K562 (cell line): ENCODE results near the gene TANGO6. TPM values are rescaled to one million over a fixed set of nuclear protein-coding genes. Genes with fewer than 3 reads are reported as not detected.

Experiments used
- ASH1L ChIP-seq: fragments of 450-650 bp; IDR thresholded peaks from 2 replicates; pipeline ENCODE4 v1.6.1; 2018; ENCODE audit warnings: borderline replicate concordance, mild to moderate bottlenecking, low read depth; ENCODE audit not compliant: partially characterized antibody
- EZH2 ChIP-seq: IDR thresholded peaks from 2 replicates; pipeline ENCODE4 v1.6.1; 2012; ENCODE audit warnings: low read depth, mild to moderate bottlenecking, inconsistent platforms, low read length, borderline replicate concordance
- JUND ChIP-seq, 2 experiments: IDR thresholded peaks; 2 replicates in 1 of 2; 3 replicates in 1 of 2; pipeline ENCODE4 v1.6.1; 2011; ENCODE audit warnings: borderline replicate concordance in 2 of 2, low read depth in 2 of 2, low read length in 2 of 2, improper control_type of control experiment in 1 of 2, missing biosample characterization in 1 of 2, missing genetic modification characterization in 1 of 2, missing genetic modification reagents in 1 of 2
- NCOR1 ChIP-seq: fragments of 450-650 bp; IDR thresholded peaks from 2 replicates; pipeline ENCODE4 v1.6.1; 2016; ENCODE audit warnings: mild to moderate bottlenecking, moderate library complexity
- POLR2AphosphoS5 ChIP-seq: IDR thresholded peaks from 2 replicates; pipeline ENCODE4 v1.6.1; 2011; ENCODE audit warnings: mild to moderate bottlenecking, low read depth, low read length, moderate library complexity; ENCODE audit not compliant: control insufficient read depth, insufficient read depth
- VEZF1 ChIP-seq: fragments of 200-800 bp; sonication (Bioruptor generic); IDR thresholded peaks from 2 replicates; pipeline ENCODE4 v1.6.1; 2017; ENCODE audit warnings: missing genetic modification characterization, missing compliant biosample characterization
- ZNF395 ChIP-seq: fragments of 200-800 bp; sonication (Bioruptor generic); IDR thresholded peaks from 2 replicates; pipeline ENCODE4 v1.6.1; 2017; ENCODE audit warnings: missing genetic modification characterization, missing compliant biosample characterization
- ZNF707 ChIP-seq: fragments of 250-450 bp; sonication (Bioruptor Pico); conservative IDR thresholded peaks from 2 replicates; pipeline ENCODE4 v1.8.0; 2022; ENCODE audit warnings: inconsistent platforms, mild to moderate bottlenecking, moderate library complexity
- ZNF764 ChIP-seq: fragments of 250-450 bp; sonication (Bioruptor Pico); IDR thresholded peaks from 2 replicates; pipeline ENCODE4 v1.4.0; 2020; ENCODE audit warnings: low read depth, mild to moderate bottlenecking, moderate library complexity
- polyA plus RNA-seq, 8 experiments: library from polyadenylated mRNA; depleted of rRNA in 4 of 8; stranded (reverse) in 5 of 8; unstranded in 3 of 8; fragments of >200 nt; fragmentation: Nextera tagmentation in 2 of 8; fragmentation: Illumina TruSeq in 1 of 8; extraction: Ambion mirVana in 2 of 8; extraction: Trizol in 1 of 8; gene quantifications; 2 replicates each; pipeline versions ENCODE4 v1.2.1 to v1.2.3, GENCODE V29; 2011 to 2014; ENCODE audit warnings: inconsistent platforms in 1 of 8, missing spikeins in 1 of 8
- total RNA-seq, 7 experiments: library from RNA; depleted of rRNA in 6 of 7; stranded (reverse); fragments of >200 nt in 6 of 7; fragmentation: Illumina TruSeq in 2 of 7; extraction: Trizol in 2 of 7; gene quantifications; 2 replicates each; pipeline versions ENCODE4 v1.2.1 to v1.2.3, GENCODE V29; 2011 to 2021; ENCODE audit warnings: low replicate concordance in 1 of 7
- TF ChIP-seq, protein P1 (sequence below), 3 experiments: fragments of 200-800 bp in 1 of 3; sonication (Bioruptor generic) in 1 of 3; sonication (generic) in 1 of 3; formaldehyde crosslinking in 1 of 3; IDR thresholded peaks; 2 replicates each; pipeline versions ENCODE4 v1.6.1 to v1.8.0; 2016 to 2022; ENCODE audit warnings: mild to moderate bottlenecking in 2 of 3, missing compliant biosample characterization in 2 of 3, missing genetic modification characterization in 2 of 3, missing genetic modification reagents in 1 of 3

TANGO6 gene
- total and polyA plus RNA-seq, 9 of the 15 experiments (the other 6 are each of a cell fraction or from before 2014, with no cell fraction given), result 1.6 to 15.2 (median 9.6) TPM

- TF ChIP-seq ZNF707 (CRISPR knock-in tag) (no peak), ASH1L (no peak), EZH2 (no peak), JUND (IDR thresholded peaks at IDR 0.05; ENCODE audit: borderline replicate concordance, low read depth, low read length) (peak; percentile 44; the same call in 1 of the 2 replicates), JUND (tag; IDR thresholded peaks at IDR 0.05; ENCODE audit: borderline replicate concordance, low read depth, low read length) (peak; percentile 17; the same call in 1 of the 3 replicates), POLR2AphosphoS5 (no peak), ZNF764 (CRISPR knock-in tag) (no peak), NCOR1 (no peak), VEZF1 (CRISPR knock-in tag) (no peak), ZNF395 (CRISPR knock-in tag) (no peak)
- TF ChIP-seq, protein P1, sequence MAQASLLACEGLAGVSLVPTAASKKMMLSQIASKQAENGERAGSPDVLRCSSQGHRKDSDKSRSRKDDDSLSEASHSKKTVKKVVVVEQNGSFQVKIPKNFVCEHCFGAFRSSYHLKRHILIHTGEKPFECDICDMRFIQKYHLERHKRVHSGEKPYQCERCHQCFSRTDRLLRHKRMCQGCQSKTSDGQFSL (CRISPR knock-in tag; IDR thresholded peaks at IDR 0.05), result no peak
- TF ChIP-seq, protein P1 (tag; IDR thresholded peaks at IDR 0.05), result no peak
These were observed 141.9 kb downstream of the TANGO6 start (continued) for GRCh38 chr16:68985268-68985667.
